GM12892 (cell line): ENCODE results near the gene LHX3.

Source experiments
- POLR2A ChIP-seq: IDR thresholded peaks from 2 replicates; pipeline ENCODE4 v1.6.1; 2011; ENCODE audit warnings: low read depth, low read length, control low read depth
- TAF1 ChIP-seq: IDR thresholded peaks from 2 replicates; pipeline ENCODE4 v1.6.1; 2011; ENCODE audit warnings: low read depth, mild to moderate bottlenecking, control low read depth, low read length, borderline replicate concordance

- TF ChIP-seq POLR2A (no peak), TAF1 (no peak)
Measured at GRCh38 chr9:136185066-136185465, 19.9 kb downstream of the LHX3 start.
